Stimulated activated CD4-positive, alpha-beta T cell treated with anti-CD3 and anti-CD28 coated beads, Interleukin-12 subunit alpha, Interleukin-12 subunit beta, amount 100 ng/mL, for 24 hours (primary cell): Measurements from ENCODE around the gene DNAJC25.
"Not testable (repeated sequence)": the region's sequence is repeated elsewhere in the genome, so short reads cannot be mapped to it uniquely, and the experiment has no call there.

Experiments
- DNase-seq, 2 experiments: peaks; one replicate each; pipeline ENCODE4 v3.0.0-alpha.2; 2020; ENCODE audit warnings: low read depth in 2 of 2

The DNAJC25 gene

GRCh38 chr9:111663301-111663823, 32.2 kb downstream of the DNAJC25 start:
- DNase-seq = no peak

- DNase-seq = no peak
These were observed 37.0 kb downstream of the DNAJC25 start for GRCh38 chr9:111668026-111668573.

GRCh38 chr9:111668601-111669000, 37.5 kb downstream of the DNAJC25 start:
- DNase-seq = not testable (repeated sequence)

- no peak for DNase-seq
These were observed 43.2 kb downstream of the DNAJC25 start for GRCh38 chr9:111674319-111674718.

- no peak for DNase-seq
These were observed 45.0 kb downstream of the DNAJC25 start for GRCh38 chr9:111676116-111676515.

- DNase-seq = no peak
These were observed 47.2 kb downstream of the DNAJC25 start for GRCh38 chr9:111678293-111678692.

- no peak for DNase-seq
These were observed 48.1 kb downstream of the DNAJC25 start for GRCh38 chr9:111679199-111679598.

GRCh38 chr9:111683392-111683791, 52.3 kb downstream of the DNAJC25 start:
- no peak for DNase-seq

- no peak for DNase-seq
These were observed 60.7 kb downstream of the DNAJC25 start for GRCh38 chr9:111691672-111692329.

- no peak for DNase-seq
These were observed 65.7 kb downstream of the DNAJC25 start for GRCh38 chr9:111696796-111697195.

GRCh38 chr9:111700776-111701175, 69.6 kb downstream of the DNAJC25 start:
- DNase-seq = no peak
